VCaP (cell line): ENCODE measurements around the gene THEM4.

Source experiments
- H3K27ac ChIP-seq: fragments of 450-650 bp; 2 replicates; pipeline ENCODE4 v1.5.1; 2017
- TF ChIP-seq, protein P1 (sequence below): fragments of 450-650 bp; conservative IDR thresholded peaks from 2 replicates; pipeline ENCODE4 v1.5.1; 2017; ENCODE audit warnings: mild to moderate bottlenecking, moderate library complexity

Gene THEM4

DNA sequence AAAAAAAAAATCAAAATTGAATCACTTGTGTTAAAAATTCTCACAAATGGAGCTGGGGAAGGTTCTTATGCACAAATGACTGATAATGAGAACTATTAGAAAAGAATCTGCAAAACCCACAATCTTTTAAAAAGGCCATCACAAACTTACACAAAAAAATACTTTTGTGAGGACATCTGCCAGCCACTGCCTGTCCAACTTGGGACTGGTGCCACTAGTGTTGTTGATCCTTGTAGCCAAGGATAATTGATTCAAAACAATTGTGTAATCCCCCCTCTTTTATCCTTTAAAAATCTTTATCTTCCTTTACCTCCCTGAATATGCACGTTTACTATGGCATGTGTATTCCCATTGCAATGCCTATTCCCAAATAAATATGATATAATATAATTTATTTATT, 39.2 kb upstream of the THEM4 start:
- TF ChIP-seq, protein P1, sequence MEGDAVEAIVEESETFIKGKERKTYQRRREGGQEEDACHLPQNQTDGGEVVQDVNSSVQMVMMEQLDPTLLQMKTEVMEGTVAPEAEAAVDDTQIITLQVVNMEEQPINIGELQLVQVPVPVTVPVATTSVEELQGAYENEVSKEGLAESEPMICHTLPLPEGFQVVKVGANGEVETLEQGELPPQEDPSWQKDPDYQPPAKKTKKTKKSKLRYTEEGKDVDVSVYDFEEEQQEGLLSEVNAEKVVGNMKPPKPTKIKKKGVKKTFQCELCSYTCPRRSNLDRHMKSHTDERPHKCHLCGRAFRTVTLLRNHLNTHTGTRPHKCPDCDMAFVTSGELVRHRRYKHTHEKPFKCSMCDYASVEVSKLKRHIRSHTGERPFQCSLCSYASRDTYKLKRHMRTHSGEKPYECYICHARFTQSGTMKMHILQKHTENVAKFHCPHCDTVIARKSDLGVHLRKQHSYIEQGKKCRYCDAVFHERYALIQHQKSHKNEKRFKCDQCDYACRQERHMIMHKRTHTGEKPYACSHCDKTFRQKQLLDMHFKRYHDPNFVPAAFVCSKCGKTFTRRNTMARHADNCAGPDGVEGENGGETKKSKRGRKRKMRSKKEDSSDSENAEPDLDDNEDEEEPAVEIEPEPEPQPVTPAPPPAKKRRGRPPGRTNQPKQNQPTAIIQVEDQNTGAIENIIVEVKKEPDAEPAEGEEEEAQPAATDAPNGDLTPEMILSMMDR, result no peak
- H3K27ac ChIP-seq, result no peak overlapping the region

DNA sequence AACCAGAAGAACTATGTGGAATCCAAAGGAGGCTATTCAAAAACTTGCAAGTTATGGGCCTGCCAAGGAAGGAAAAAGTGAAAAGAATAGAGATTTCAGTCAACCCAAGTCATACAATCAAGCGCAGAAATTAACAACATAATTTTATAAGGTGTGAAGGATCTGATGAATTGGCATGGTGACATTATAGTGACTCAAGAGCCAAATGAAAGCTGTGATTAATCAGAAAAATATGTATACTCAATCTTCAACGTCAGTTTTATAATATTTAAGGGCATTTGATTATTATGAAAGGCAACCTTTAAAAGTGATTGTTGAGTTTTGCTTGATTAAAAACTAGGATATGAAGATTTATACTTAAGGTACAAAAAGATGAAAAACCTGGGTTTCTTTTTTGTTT, 37.8 kb upstream of the THEM4 start:
- TF ChIP-seq, protein P1, result no peak
- H3K27ac ChIP-seq, result peak overlapping the region; percentile 10; the same call in 1 of the 2 replicates

DNA sequence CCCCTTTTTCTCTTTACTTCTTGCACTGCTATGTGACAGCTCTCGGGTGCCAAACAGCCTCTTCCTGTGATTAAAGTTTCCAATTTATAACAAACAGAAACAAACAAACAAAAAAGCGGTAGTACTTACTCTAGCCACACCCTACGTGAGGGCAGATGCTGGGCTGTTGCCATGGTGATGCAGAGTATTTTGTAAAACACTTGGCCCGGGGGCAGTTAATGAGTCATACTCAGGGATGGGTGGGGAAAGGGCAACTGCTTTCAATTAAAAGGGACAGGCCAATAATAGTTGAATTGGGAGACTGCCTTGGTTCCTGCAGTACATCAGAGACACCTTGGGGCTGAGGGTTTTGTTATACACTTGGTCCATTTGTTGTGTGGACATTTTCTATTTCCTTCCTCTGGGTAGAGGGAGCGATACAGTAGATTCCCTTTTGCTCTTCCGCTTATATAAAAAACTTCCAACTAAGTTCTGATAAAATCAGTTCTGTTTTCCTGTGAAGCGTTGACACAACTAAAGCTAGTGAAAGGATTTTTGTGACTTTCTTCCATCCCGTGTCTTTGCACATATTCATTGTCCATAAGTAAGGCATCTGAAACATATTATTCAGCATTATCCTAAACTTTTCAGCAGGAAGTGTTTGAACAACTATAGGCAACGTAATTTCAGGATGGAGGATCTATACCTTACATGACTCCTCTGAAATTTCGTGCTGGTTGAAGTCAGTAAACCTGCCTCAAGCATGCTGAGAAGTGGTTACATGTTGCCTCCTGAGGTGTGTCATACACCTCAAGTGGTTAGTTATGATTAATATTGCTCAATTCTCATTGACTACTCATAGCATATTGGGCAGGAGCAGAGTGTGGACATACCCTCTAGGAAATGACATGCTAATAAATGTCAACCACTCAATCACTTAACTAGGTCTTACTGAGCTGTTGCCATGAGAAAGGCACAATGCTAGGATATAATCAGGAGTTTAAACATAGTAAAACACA, 36.7 kb upstream of the THEM4 start:
- peak overlapping the region; percentile 9; the same call in 1 of the 2 replicates for H3K27ac ChIP-seq
- TF ChIP-seq, protein P1, result no peak

DNA sequence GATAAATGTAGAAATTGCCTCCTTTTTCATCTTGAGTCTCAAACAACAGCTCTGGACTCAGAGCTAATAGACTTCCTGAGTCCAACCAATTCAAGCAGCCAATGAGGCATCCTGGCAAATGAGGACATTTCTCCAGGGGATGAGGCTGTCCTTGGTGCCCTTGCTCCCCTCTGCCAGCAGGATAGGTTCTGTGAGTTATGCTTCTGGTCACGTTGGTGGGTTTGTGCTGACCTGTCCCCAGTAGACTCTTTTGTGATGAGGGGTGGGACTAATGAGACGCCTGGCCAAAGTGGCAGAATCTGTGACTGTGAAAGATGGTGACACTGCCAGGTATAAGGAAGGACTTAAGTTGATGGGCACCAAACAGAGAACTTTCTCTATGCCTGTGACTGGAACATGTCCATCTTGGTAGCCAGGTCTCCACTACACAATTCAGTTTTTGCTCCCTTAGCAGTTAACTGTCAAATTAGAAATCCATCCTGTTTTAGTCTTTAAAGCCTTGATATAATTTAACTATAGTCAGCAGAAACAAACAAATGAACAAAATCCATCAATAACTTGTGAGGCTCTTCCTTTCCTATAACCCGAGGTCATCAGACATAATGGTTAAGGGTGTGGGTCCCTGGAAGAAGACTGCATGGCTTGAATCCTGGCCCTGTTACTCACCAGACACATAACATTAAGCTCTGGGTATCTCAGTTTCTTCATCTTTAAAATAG, 35.7 kb upstream of the THEM4 start:
- no peak overlapping the region for H3K27ac ChIP-seq
- TF ChIP-seq, protein P1, result no peak

DNA sequence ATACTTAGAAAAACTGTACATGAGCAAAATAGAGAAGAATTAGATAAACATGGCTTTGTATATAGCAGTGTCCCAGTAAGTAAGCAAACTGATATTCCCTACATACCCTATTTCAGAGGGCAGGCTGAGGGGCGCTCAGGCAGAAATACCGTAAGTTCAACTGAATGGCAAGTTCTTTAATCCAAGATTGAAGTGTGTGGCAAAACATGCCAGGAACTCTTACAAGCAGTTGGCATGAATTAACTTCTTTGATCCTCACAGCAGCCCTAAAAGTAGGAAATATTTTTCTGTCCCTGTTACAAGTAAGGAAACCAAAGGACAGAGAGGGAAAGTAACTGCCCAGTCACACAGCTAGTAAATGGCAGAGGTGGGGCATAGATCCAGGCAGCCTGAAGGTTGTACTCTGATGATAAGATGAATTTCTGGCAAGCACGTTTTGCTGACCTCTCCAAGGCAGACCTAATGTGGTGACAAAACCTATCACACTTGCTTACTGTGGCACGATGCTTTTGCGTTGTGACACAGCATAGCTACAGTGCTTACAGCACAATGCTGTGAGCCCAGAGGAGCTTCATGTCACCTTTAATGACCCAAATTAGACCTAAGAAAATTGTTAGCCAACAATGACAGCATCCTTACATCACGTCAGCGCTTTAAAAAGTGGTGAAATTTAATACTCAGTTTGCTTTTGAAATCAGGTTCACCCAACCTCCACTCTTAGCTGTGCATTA, 35.0 kb upstream of the THEM4 start:
- H3K27ac ChIP-seq, result no peak overlapping the region
- TF ChIP-seq, protein P1, result no peak

DNA sequence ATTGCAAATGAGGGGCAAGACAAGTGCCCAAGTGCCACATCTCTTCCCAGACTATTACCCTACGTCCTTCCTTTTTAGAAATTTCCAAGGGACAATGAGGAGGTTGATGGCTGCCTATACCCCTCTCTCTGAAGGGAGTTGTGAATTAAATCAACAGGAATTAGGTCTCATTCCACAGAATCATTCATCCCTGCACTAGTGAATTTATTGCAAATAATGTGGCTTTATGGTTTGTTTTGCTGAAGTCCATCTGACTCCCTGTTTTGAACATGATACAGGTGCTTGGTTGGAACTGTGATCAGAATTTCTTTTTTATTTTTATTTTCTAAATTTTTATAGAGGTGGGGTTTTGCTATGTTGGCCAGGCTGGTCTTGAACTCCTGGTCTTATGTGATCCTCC, 34.3 kb upstream of the THEM4 start:
- TF ChIP-seq, protein P1, result no peak
- no peak overlapping the region for H3K27ac ChIP-seq

DNA sequence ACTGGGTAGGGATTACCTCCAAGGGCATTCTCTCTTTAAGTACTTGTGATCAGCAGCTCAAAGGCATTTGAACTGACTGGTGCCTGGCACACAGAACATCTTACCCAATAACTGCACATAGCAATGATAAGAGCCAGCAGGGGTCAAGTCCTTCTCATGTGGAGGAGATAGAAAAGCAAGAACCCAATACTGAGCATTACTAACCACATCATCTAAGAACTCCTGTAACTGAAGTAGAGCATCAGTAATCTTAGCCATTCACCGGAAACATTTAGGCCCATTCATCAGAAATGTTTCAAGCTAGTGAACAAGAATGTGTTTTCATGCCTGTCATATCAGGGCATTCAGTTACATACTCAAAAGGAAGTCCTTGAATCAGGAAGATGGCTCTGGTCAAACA, 33.6 kb upstream of the THEM4 start:
- TF ChIP-seq, protein P1, result no peak

More for the DNA sequence above, 33.6 kb upstream of the THEM4 start:
- H3K27ac ChIP-seq, result no peak overlapping the region
